CD4-positive, CD25-positive, alpha-beta regulatory T cell (primary cell): ENCODE measurements around the gene SLC40A1. TPM values are rescaled to one million over a fixed set of nuclear protein-coding genes. Genes with fewer than 3 reads are reported as not detected.
A peak's percentile ranks its signal among the peaks of the same experiment; 100 is the strongest.

ENCODE experiments used
- ATAC-seq, 2 donors: fragments of 150-1000 bp; cut with Tn5 transposase; one replicate each; pipeline ENCODE4 v1.10.0; 2021; ENCODE audit warnings: low read depth in 2 of 2, moderate number of reproducible peaks in 2 of 2, moderate library complexity in 1 of 2
- DNase-seq, 3 donors: peaks; one replicate each; pipeline versions ENCODE4 v3.0.0 to v3.0.0-alpha.2; 2012 to 2022; ENCODE audit warnings: mixed read lengths in 1 of 3
- H3K27ac ChIP-seq: one replicate; pipeline ENCODE4 v1.7.0; 2013; ENCODE audit warnings: mild to moderate bottlenecking, low read length; ENCODE audit not compliant: insufficient read depth, poor library complexity, severe bottlenecking
- H3K27me3 ChIP-seq: one replicate; pipeline ENCODE4 v1.7.0; 2013; ENCODE audit warnings: low read length; ENCODE audit not compliant: control insufficient read depth, insufficient read depth
- H3K36me3 ChIP-seq: one replicate; pipeline ENCODE4 v1.7.0; 2013; ENCODE audit warnings: mild to moderate bottlenecking, low read length, moderate library complexity; ENCODE audit not compliant: control insufficient read depth, insufficient read depth
- H3K4me1 ChIP-seq: 2 replicates; pipeline ENCODE4 v1.7.0; 2013; ENCODE audit warnings: mild to moderate bottlenecking, low read length; ENCODE audit not compliant: insufficient read depth, control insufficient read depth, poor library complexity, severe bottlenecking
- H3K4me3 ChIP-seq: one replicate; pipeline ENCODE4 v1.7.0; 2013; ENCODE audit warnings: low read depth, mild to moderate bottlenecking, low read length, moderate library complexity
- H3K9me3 ChIP-seq, 2 experiments: 1 replicate in 1 of 2; 2 replicates in 1 of 2; pipeline ENCODE4 v1.7.0; 2013; ENCODE audit warnings: low read length in 2 of 2, mild to moderate bottlenecking in 1 of 2, moderate library complexity in 1 of 2; ENCODE audit not compliant: control insufficient read depth in 2 of 2
- H3K27ac Mint-ChIP-seq, 3 donors: one replicate each; pipeline ENCODE4 v1.8.0; 2020 to 2022; ENCODE audit warnings: mild to moderate bottlenecking in 3 of 3, mixed read lengths in 3 of 3, moderate library complexity in 2 of 3
- H3K27me3 Mint-ChIP-seq: one replicate; pipeline ENCODE4 v1.8.0; 2022; ENCODE audit warnings: mild to moderate bottlenecking, mixed read lengths
- H3K36me3 Mint-ChIP-seq: one replicate; pipeline ENCODE4 v1.8.0; 2020; ENCODE audit warnings: mixed read lengths
- H3K4me1 Mint-ChIP-seq, 4 donors: one replicate each; pipeline ENCODE4 v1.8.0; 2020 to 2022; ENCODE audit warnings: mixed read lengths in 4 of 4, mild to moderate bottlenecking in 1 of 4
- H3K4me3 Mint-ChIP-seq, 4 donors: one replicate each; pipeline ENCODE4 v1.8.0; 2020 to 2022; ENCODE audit warnings: mild to moderate bottlenecking in 4 of 4, mixed read lengths in 4 of 4, moderate library complexity in 3 of 4
- H3K9me3 Mint-ChIP-seq, 7 donors: one replicate each; pipeline ENCODE4 v1.8.0; 2020 to 2022; ENCODE audit warnings: mixed read lengths in 7 of 7, mild to moderate bottlenecking in 3 of 7, moderate library complexity in 2 of 7
- polyA plus RNA-seq, 4 donors: library from polyadenylated mRNA; unstranded; fragments of 300-500 nt; fragmentation: Illumina TruSeq; gene quantifications; one replicate each; pipeline ENCODE4 v1.2.3, GENCODE V29; 2021
- total RNA-seq: library from RNA; stranded (reverse); gene quantifications from one replicate; pipeline ENCODE4 v1.2.3, GENCODE V29; 2022

Gene SLC40A1
- total and polyA plus RNA-seq, 5 donors from 2014 or later = 5.6 to 25.3 (median 13.0) TPM

DNA sequence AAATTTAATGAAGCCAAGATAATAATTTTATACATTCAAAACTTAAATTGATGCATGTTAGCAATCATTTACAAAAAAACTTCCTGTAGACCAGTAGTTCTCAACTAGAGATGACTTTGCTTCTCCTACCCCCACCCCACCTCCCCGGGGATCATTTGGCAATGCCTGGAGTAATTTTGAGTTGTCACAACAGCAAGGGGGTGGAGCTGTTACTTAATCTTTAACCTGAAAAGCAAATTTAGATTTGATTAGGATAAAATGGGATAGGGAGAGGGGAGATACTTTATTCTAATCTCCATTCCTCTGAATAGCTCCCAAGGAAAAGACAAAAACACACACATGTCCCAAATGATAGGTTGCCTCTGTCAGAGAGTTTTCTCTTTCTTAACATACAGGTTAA lies 4.2 kb downstream of the SLC40A1 start:
- no peak overlapping the region for H3K27ac ChIP-seq
- no peak overlapping the region for H3K4me3 Mint-ChIP-seq
- DNase-seq = no peak

DNA sequence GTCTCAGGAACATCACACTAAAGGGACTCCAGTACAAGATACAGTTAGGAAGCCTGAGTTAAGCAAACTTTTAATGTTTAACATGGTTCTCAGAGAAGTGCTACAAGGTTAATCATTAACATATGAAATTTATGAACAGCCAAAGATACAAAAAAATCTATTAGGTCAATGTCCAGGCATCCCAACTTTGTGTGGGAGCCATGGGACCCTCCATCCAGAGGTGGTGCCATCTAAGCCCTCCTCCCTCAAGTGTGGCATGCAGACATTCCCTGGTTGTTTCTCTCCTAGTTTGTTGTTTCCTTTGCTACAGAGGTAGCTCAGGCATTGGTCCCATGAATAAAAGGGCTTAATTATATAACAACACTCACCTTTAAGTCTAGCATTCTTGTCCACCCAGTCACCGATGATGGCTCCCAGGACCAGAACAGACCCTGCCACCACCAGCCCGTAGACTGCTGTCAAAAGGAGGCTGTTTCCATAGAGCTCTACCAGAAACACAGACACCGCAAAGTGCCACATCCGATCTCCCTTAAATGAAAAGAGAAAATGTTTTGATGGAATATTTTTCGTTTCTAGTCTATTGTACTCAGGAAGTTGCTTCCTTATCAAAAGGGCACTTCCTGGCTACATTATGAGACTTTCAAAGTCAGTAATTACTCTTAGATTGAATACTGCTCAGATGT lies 5.7 kb downstream of the SLC40A1 start:
- no peak overlapping the region for H3K27ac ChIP-seq
- peaks cover 0 to 5% (median 0%) of the 10 kb centered on the region in 7 donors for H3K9me3 Mint-ChIP-seq
- H3K27me3 Mint-ChIP-seq = peaks cover 65% of the 10 kb centered on the region
- H3K4me1 Mint-ChIP-seq = peaks cover 0 to 38% (median 17%) of the 10 kb centered on the region in 4 donors
- no peaks in the 10 kb centered on the region for H3K9me3 ChIP-seq
- no peak overlapping the region for H3K4me3 Mint-ChIP-seq
- DNase-seq (no peak), ATAC-seq (no peak)
- peaks cover 31% of the 10 kb centered on the region for H3K27me3 ChIP-seq
- H3K4me1 ChIP-seq = peaks cover 4% of the 10 kb centered on the region
- H3K27ac Mint-ChIP-seq = peak overlapping the region in 1 of 3 donors; percentile 38
- no peak overlapping the region for H3K4me3 ChIP-seq
- no peaks in the 10 kb centered on the region for H3K36me3 ChIP-seq
- no peaks in the 10 kb centered on the region for H3K36me3 Mint-ChIP-seq

More for the DNA sequence above, 4.2 kb downstream of the SLC40A1 start:
- no peak for ATAC-seq
- no peak overlapping the region for H3K27ac Mint-ChIP-seq
- no peaks in the 10 kb centered on the region for H3K36me3 Mint-ChIP-seq
- H3K27me3 Mint-ChIP-seq = peaks cover 69% of the 10 kb centered on the region
- peaks cover 0 to 5% (median 0%) of the 10 kb centered on the region in 7 donors for H3K9me3 Mint-ChIP-seq
- no peaks in the 10 kb centered on the region for H3K36me3 ChIP-seq
- no peak overlapping the region for H3K4me3 ChIP-seq
- H3K27me3 ChIP-seq = peaks cover 35% of the 10 kb centered on the region
- H3K4me1 ChIP-seq = peaks cover 17% of the 10 kb centered on the region
- H3K9me3 ChIP-seq = no peaks in the 10 kb centered on the region
- peaks cover 0 to 42% (median 23%) of the 10 kb centered on the region in 4 donors for H3K4me1 Mint-ChIP-seq

- Mint-ChIP-seq H3K27ac (no peak overlapping the region), H3K9me3 (peaks cover 0 to 2% (median 0%) of the 10 kb centered on the region in 7 donors), H3K4me1 (peaks cover 15 to 43% (median 19%) of the 10 kb centered on the region in 4 donors), H3K36me3 (peaks cover 11% of the 10 kb centered on the region), H3K27me3 (peaks cover 27% of the 10 kb centered on the region), H3K4me3 (no peak overlapping the region)
- Histone ChIP-seq H3K4me1 (peaks cover 4% of the 10 kb centered on the region), H3K27me3 (peaks cover 7% of the 10 kb centered on the region), H3K9me3 (no peaks in the 10 kb centered on the region), H3K27ac (no peak overlapping the region), H3K36me3 (no peaks in the 10 kb centered on the region), H3K4me3 (no peak overlapping the region)
- no peak for ATAC-seq
- no peak for DNase-seq
These were observed 10.0 kb downstream of the SLC40A1 start for GRCh38 chr2:189570570-189571031.

GRCh38 chr2:189569295-189569910 lies 11.2 kb downstream of the SLC40A1 start:
- Mint-ChIP-seq H3K27ac (peak overlapping the region in 2 of 3 donors; percentile 15 to 84), H3K4me1 (peaks cover 14 to 32% (median 14%) of the 10 kb centered on the region in 4 donors), H3K9me3 (peaks cover 0 to 2% (median 0%) of the 10 kb centered on the region in 7 donors), H3K36me3 (peaks cover 18% of the 10 kb centered on the region), H3K27me3 (peaks cover 15% of the 10 kb centered on the region), H3K4me3 (peak overlapping the region in 1 of 4 donors; percentile 5)
- ATAC-seq (no peak), DNase-seq (no peak)
- Histone ChIP-seq H3K4me1 (peaks cover 4% of the 10 kb centered on the region), H3K9me3 (no peaks in the 10 kb centered on the region), H3K27ac (no peak overlapping the region), H3K27me3 (peaks cover 7% of the 10 kb centered on the region), H3K36me3 (no peaks in the 10 kb centered on the region), H3K4me3 (no peak overlapping the region)

DNA sequence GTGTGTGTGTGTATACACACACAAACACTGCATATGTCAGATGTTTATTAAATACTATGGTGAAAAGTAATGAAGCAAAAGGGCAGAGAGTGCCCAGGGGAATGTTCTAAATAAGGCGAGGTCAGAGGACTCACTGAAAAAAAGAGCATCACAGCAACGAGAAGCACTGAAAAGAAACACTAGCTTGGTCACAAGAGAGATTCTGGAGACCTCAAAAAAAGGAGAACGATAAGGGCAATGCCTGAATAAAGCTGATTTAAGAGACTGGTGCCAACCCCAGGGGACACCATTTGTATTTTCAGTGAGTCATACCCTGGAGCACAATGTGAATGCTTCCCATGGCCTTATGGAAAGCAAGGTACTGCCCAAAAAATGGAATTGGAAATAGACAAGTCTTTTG lies 14.5 kb downstream of the SLC40A1 start:
- H3K4me1 Mint-ChIP-seq = peaks cover 17 to 33% (median 19%) of the 10 kb centered on the region in 4 donors
- H3K4me3 Mint-ChIP-seq = no peak overlapping the region
- Histone ChIP-seq H3K27me3 (no peaks in the 10 kb centered on the region), H3K4me3 (no peak overlapping the region), H3K9me3 (no peaks in the 10 kb centered on the region), H3K27ac (no peak overlapping the region), H3K36me3 (no peaks in the 10 kb centered on the region), H3K4me1 (peaks cover 4% of the 10 kb centered on the region)
- no peak overlapping the region for H3K27ac Mint-ChIP-seq
- peaks cover 12% of the 10 kb centered on the region for H3K27me3 Mint-ChIP-seq
- ATAC-seq (no peak), DNase-seq (no peak)
- H3K36me3 Mint-ChIP-seq = peaks cover 18% of the 10 kb centered on the region
- peaks cover 0 to 2% (median 0%) of the 10 kb centered on the region in 7 donors for H3K9me3 Mint-ChIP-seq

DNA sequence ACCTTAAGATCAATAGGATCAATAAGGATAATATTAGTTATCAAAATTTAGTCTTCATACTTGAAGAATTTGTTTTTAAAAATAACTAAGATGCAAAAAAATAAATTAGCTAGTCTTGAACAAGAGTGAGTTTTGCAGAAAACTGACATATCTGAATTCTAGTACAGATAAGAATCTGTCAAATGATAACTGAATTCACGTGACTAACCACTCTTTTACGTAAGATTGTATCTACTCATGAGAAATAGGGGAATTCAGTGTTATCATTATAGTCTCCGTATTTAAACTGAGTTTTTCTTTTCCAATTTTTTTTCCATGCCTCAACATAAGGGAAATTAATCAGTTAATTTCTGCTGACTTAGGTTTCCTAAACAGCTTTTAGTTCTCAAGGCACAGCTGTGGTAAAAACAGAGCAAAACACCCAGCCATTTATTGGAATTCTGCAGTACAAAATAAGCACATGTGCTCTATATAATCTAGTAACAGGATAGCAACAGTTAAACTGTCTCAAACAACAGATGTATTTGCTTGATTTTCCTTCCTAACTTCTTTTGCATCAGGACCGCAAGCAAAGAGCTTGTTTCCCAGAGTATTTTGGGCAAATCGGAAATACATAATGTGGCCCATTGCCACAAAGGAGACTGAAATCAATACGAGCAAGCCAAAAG lies 19.1 kb downstream of the SLC40A1 start:
- no peak overlapping the region for H3K4me3 ChIP-seq
- H3K27me3 Mint-ChIP-seq = no peaks in the 10 kb centered on the region
- H3K4me1 Mint-ChIP-seq = peaks cover 11 to 20% (median 18%) of the 10 kb centered on the region in 4 donors
- no peaks in the 10 kb centered on the region for H3K9me3 ChIP-seq
- H3K27ac Mint-ChIP-seq = peak overlapping the region in 1 of 3 donors; percentile 1
- no peak for ATAC-seq
- H3K27me3 ChIP-seq = no peaks in the 10 kb centered on the region
- no peak for DNase-seq
- H3K27ac ChIP-seq = no peak overlapping the region
- H3K4me3 Mint-ChIP-seq = no peak overlapping the region
- H3K36me3 ChIP-seq = no peaks in the 10 kb centered on the region
- peaks cover 6% of the 10 kb centered on the region for H3K4me1 ChIP-seq
- H3K36me3 Mint-ChIP-seq = peaks cover 18% of the 10 kb centered on the region
- H3K9me3 Mint-ChIP-seq = peaks cover 0 to 2% (median 0%) of the 10 kb centered on the region in 7 donors

DNA sequence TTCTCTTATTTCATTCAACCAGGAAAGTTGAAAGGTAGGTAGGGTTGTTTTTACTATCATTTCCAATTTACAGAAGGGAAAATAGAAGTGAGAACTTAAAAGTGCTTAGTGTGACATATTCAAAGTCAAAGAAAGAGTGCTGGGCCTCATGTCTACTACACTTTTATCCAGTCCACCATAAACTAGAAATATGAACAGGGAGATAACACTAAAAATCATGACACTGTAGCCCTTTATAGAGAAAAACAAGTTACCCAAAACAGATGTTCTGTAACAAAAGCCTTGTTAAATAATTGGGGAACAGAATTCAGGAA lies 20.4 kb downstream of the SLC40A1 start:
- Histone ChIP-seq H3K36me3 (no peaks in the 10 kb centered on the region), H3K9me3 (no peaks in the 10 kb centered on the region), H3K27me3 (no peaks in the 10 kb centered on the region), H3K27ac (no peak overlapping the region), H3K4me1 (peaks cover 6% of the 10 kb centered on the region), H3K4me3 (no peak overlapping the region)
- peaks cover 0 to 2% (median 0%) of the 10 kb centered on the region in 7 donors for H3K9me3 Mint-ChIP-seq
- H3K27ac Mint-ChIP-seq = no peak overlapping the region
- ATAC-seq = no peak
- H3K27me3 Mint-ChIP-seq = peaks cover 6% of the 10 kb centered on the region
- peaks cover 13% of the 10 kb centered on the region for H3K36me3 Mint-ChIP-seq
- H3K4me3 Mint-ChIP-seq = no peak overlapping the region
- no peak for DNase-seq
- peaks cover 13 to 19% (median 16%) of the 10 kb centered on the region in 4 donors for H3K4me1 Mint-ChIP-seq
